Caco-2 (cell line): ENCODE measurements around the gene SERPINB13. TPM values are rescaled to one million over a fixed set of nuclear protein-coding genes. Genes with fewer than 3 reads are reported as not detected.

Source experiments
- BruUV-seq: library from RNA; stranded (reverse); fragments of 400-500 nt; replicated peaks from 2 replicates; lab custom pipeline; 2021; lab: Mats Ljungman, UMichigan
- CTCF ChIA-PET: fragments of 300-600 bp; sonication (Branson Sonifier 250); formaldehyde crosslinking; loops from one replicate; lab custom pipeline; 2022; ENCODE audit warnings: antibody characterized with exemption; lab: Charles Lee
- POLR2A ChIA-PET: fragments of 300-600 bp; sonication (Branson Sonifier 250); formaldehyde crosslinking; loops from one replicate; lab custom pipeline; 2022; ENCODE audit warnings: antibody characterized with exemption; lab: Charles Lee
- DNase-seq, 2 experiments: peaks; one replicate each; pipeline versions ENCODE4 v3.0.0 to v3.0.0-alpha.2; 2020 to 2022
- H3K27me3 ChIP-seq: replicated peaks from 2 replicates; pipeline ENCODE4 v1.6.0; 2011; ENCODE audit warnings: low read length; ENCODE audit not compliant: control insufficient read depth, insufficient read depth
- H3K36me3 ChIP-seq: 2 replicates; pipeline ENCODE4 v1.5.1; 2011; ENCODE audit warnings: low read length; ENCODE audit not compliant: control insufficient read depth, insufficient read depth
- H3K4me1 ChIP-seq: fragments of 250-450 bp; sonication (Bioruptor Pico); 2 replicates; pipeline ENCODE4 v1.5.1; 2020; ENCODE audit warnings: mild to moderate bottlenecking
- H3K4me3 ChIP-seq: 2 replicates; pipeline ENCODE4 v1.5.1; 2011; ENCODE audit warnings: low read depth, mild to moderate bottlenecking, control low read depth, low read length
- H3K9me3 ChIP-seq: fragments of 250-450 bp; sonication (Bioruptor Pico); 2 replicates; pipeline ENCODE4 v1.5.1; 2020; ENCODE audit warnings: mild to moderate bottlenecking, moderate library complexity
- H3K27ac Mint-ChIP-seq: one replicate; pipeline ENCODE4 v1.8.0; 2022; ENCODE audit warnings: mixed read lengths; ENCODE audit not compliant: unreplicated experiment
- H3K27me3 Mint-ChIP-seq: one replicate; pipeline ENCODE4 v1.8.0; 2022; ENCODE audit warnings: mixed read lengths; ENCODE audit not compliant: insufficient read depth, unreplicated experiment
- H3K36me3 Mint-ChIP-seq: one replicate; pipeline ENCODE4 v1.8.0; 2022; ENCODE audit warnings: mild to moderate bottlenecking, mixed read lengths; ENCODE audit not compliant: insufficient read depth, unreplicated experiment
- H3K4me1 Mint-ChIP-seq: one replicate; pipeline ENCODE4 v1.8.0; 2022; ENCODE audit warnings: low read depth, mixed read lengths; ENCODE audit not compliant: unreplicated experiment
- H3K4me3 Mint-ChIP-seq: one replicate; pipeline ENCODE4 v1.8.0; 2022; ENCODE audit warnings: mild to moderate bottlenecking, moderate library complexity, mixed read lengths; ENCODE audit not compliant: unreplicated experiment
- H3K9me3 Mint-ChIP-seq: one replicate; pipeline ENCODE4 v1.8.0; 2022; ENCODE audit warnings: mixed read lengths; ENCODE audit not compliant: unreplicated experiment
- intact Hi-C: fragments of 100-400 bp; cut with micrococcal nuclease; formaldehyde crosslinking; loops from one replicate; pipeline ENCODE4 v1.10.0; 2022; ENCODE audit not compliant: unreplicated experiment
- total RNA-seq: library from RNA; stranded (reverse); gene quantifications from 2 replicates; pipeline ENCODE4 v1.2.3, GENCODE V29; 2022
- TF ChIP-seq, protein P1 (sequence below), 2 experiments: fragments of 200-600 bp in 1 of 2; IDR thresholded peaks; 1 replicate in 1 of 2; 2 replicates in 1 of 2; pipeline versions ENCODE4 v1.5.1 to v1.8.0; 2011 to 2022; ENCODE audit warnings: antibody characterized with exemption in 1 of 2, control low read depth in 1 of 2, inconsistent platforms in 1 of 2, low read depth in 1 of 2, low read length in 1 of 2, mild to moderate bottlenecking in 1 of 2, moderate library complexity in 1 of 2; ENCODE audit not compliant: insufficient read depth in 1 of 2, severe bottlenecking in 1 of 2, unreplicated experiment in 1 of 2

The SERPINB13 gene
- total RNA-seq, 1 experiment from 2014 or later, result not detected

DNA sequence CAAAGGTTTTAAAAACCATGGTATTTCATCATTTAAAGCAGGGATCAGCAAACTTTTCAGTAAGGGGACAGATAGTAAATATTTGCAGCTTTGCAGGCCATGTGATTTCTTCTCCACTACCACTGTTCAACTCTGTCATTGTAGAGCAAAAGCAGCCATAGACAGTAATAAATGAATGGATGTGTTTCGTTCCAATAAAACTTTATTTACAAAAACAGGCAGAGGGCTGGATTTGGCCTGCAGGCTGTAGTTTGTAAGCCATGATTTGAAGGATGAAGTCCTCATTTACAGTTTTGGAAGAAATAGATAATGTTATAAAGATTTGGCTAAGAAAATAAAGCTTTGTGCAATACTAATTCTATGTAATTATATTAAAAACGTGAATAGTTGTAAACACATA is 43.1 kb upstream of the SERPINB13 start:
- Histone ChIP-seq H3K9me3 (no peaks in the 10 kb centered on the region), H3K36me3 (no peaks in the 10 kb centered on the region), H3K27me3 (no peaks in the 10 kb centered on the region), H3K4me3 (no peak overlapping the region), H3K4me1 (no peaks in the 10 kb centered on the region)
- Mint-ChIP-seq H3K4me1 (no peaks in the 10 kb centered on the region), H3K27me3 (peaks cover 2% of the 10 kb centered on the region), H3K36me3 (no peaks in the 10 kb centered on the region), H3K4me3 (no peak overlapping the region), H3K27ac (no peak overlapping the region), H3K9me3 (no peaks in the 10 kb centered on the region)
- no TSS peak for BruUV-seq
- TF ChIP-seq, protein P1, sequence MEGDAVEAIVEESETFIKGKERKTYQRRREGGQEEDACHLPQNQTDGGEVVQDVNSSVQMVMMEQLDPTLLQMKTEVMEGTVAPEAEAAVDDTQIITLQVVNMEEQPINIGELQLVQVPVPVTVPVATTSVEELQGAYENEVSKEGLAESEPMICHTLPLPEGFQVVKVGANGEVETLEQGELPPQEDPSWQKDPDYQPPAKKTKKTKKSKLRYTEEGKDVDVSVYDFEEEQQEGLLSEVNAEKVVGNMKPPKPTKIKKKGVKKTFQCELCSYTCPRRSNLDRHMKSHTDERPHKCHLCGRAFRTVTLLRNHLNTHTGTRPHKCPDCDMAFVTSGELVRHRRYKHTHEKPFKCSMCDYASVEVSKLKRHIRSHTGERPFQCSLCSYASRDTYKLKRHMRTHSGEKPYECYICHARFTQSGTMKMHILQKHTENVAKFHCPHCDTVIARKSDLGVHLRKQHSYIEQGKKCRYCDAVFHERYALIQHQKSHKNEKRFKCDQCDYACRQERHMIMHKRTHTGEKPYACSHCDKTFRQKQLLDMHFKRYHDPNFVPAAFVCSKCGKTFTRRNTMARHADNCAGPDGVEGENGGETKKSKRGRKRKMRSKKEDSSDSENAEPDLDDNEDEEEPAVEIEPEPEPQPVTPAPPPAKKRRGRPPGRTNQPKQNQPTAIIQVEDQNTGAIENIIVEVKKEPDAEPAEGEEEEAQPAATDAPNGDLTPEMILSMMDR (IDR thresholded peaks at IDR 0.05; ENCODE audit: insufficient read depth in 1 of 2, low read depth in 1 of 2, low read length in 1 of 2, severe bottlenecking in 1 of 2, unreplicated experiment in 1 of 2), result no peak
- intact Hi-C loops, result no loop called here
- ChIA-PET POLR2A (no interaction called here), CTCF (no interaction called here)
- DNase-seq, result no peak

- no peak overlapping the region for H3K4me3 ChIP-seq
- POLR2A ChIA-PET, result no interaction called here
- H3K4me3 Mint-ChIP-seq, result no peak overlapping the region
- H3K9me3 ChIP-seq, result no peaks in the 10 kb centered on the region
- TF ChIP-seq, protein P1 (IDR thresholded peaks at IDR 0.05; ENCODE audit: insufficient read depth in 1 of 2, low read depth in 1 of 2, low read length in 1 of 2, severe bottlenecking in 1 of 2, unreplicated experiment in 1 of 2), result no peak
- H3K36me3 ChIP-seq, result no peaks in the 10 kb centered on the region
- H3K4me1 Mint-ChIP-seq, result no peaks in the 10 kb centered on the region
- H3K27ac Mint-ChIP-seq, result no peak overlapping the region
- DNase-seq, result no peak
- BruUV-seq, result no TSS peak
- no peaks in the 10 kb centered on the region for H3K4me1 ChIP-seq
- H3K9me3 Mint-ChIP-seq, result no peaks in the 10 kb centered on the region
- intact Hi-C loops, result no loop called here
- H3K36me3 Mint-ChIP-seq, result no peaks in the 10 kb centered on the region
- H3K27me3 ChIP-seq, result no peaks in the 10 kb centered on the region
- CTCF ChIA-PET, result no interaction called here
- H3K27me3 Mint-ChIP-seq, result peaks cover 2% of the 10 kb centered on the region
Measured at GRCh38 chr18:63545000-63545399, 42.1 kb upstream of the SERPINB13 start.

DNA sequence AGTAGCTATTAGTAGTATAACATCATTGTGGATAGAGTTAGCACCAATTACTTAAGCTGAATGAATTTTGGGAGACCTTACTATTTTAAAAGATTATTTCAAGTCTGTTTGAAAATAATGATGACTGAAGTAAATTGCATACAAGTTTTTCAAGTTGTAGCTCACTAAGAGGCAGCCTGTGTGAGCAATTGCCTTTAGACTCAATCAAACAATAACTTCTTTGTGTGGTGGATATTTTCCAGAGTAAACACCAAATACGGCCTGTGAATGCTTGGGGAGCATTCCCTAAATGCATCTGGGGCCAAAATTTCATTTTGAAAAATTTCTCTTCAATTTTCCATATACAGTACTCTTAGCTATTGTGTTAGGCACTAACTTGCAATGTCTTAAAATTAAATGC is 37.1 kb upstream of the SERPINB13 start:
- no TSS peak for BruUV-seq
- Histone ChIP-seq H3K36me3 (no peaks in the 10 kb centered on the region), H3K4me3 (no peak overlapping the region), H3K9me3 (no peaks in the 10 kb centered on the region), H3K4me1 (no peaks in the 10 kb centered on the region), H3K27me3 (no peaks in the 10 kb centered on the region)
- no peaks in the 10 kb centered on the region for H3K9me3 Mint-ChIP-seq
- ChIA-PET POLR2A (no interaction called here), CTCF (interaction anchor here (0.5 kb wide), 1 partner anchor 302 kb away, joined by 7 read pairs; no protein-coding TSS in a partner anchor)
- no peaks in the 10 kb centered on the region for H3K4me1 Mint-ChIP-seq
- no peaks in the 10 kb centered on the region for H3K36me3 Mint-ChIP-seq
- DNase-seq, result no peak
- TF ChIP-seq, protein P1 (IDR thresholded peaks at IDR 0.05; ENCODE audit: insufficient read depth in 1 of 2, low read depth in 1 of 2, low read length in 1 of 2, severe bottlenecking in 1 of 2, unreplicated experiment in 1 of 2), result no peak
- intact Hi-C loops, result no loop called here
- no peak overlapping the region for H3K4me3 Mint-ChIP-seq
- H3K27me3 Mint-ChIP-seq, result no peaks in the 10 kb centered on the region
- H3K27ac Mint-ChIP-seq, result no peak overlapping the region
